Stimulated activated CD4-positive, alpha-beta T cell treated with anti-CD3 and anti-CD28 coated beads, TNF-alpha, amount 100 ng/mL, for 1 hour (primary cell): Measurements from ENCODE around the gene PRC1.
A peak's percentile ranks its signal among the peaks of the same experiment; 100 is the strongest.
"Not testable (repeated sequence)": the region's sequence is repeated elsewhere in the genome, so short reads cannot be mapped to it uniquely, and the experiment has no call there.

Experiments
- DNase-seq, 3 donors: peaks; one replicate each; pipeline ENCODE4 v3.0.0-alpha.2; 2020; ENCODE audit warnings: low read depth in 3 of 3, low spot score in 1 of 3

Gene PRC1

DNA sequence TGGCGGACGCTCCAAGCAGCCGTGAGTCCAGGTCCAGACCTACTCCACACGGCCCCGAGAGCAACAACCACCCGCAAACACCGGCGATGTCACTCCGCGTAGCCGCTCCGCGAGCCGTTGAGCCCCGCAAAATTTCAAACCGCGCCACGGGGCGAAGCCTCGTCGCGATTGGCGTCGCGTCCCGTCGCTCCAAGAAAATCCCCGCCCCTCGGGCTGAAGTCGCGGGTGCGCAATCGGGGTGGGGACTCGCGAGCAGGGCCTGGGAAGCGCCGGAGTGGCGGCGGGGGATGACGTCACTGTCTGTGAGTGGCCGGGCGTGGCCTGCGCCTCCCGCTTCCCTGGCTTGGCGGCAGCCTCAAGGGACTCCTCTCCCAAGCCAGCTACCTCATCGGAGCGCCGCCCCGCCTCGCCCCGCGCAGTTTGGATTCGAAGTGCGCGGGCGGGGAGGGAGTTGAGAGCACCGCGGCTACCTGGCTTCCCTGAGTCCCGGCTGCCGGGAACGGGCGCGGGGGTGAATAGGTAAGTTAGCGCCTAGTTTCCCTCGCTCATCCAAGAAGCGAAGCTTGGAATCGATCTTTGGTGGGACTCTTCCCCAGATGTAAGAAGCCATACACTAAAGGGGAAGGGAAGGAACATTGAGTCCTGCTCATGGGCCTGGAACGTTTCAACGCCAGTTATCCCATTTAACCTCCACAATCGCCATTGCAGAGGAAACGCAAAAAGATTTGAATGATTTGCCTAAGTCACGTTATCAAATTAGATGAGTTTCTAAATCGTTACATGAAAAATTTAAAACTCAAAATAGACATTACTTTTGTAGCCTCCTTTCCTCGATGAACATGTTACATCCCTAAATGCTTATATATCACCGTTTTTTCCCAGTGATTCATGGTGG lies at the start of gene PRC1:
PRC1 (minus strand) TSS at position 119 of the 895 bp plus-strand sequence; CDS start at position 1, 118 bp downstream.
- peak; percentile 89 to 96 (median 94) for DNase-seq

- DNase-seq: no peak
Observed at GRCh38 chr15:91043202-91043874, 49.0 kb upstream of the PRC1 start.

DNA sequence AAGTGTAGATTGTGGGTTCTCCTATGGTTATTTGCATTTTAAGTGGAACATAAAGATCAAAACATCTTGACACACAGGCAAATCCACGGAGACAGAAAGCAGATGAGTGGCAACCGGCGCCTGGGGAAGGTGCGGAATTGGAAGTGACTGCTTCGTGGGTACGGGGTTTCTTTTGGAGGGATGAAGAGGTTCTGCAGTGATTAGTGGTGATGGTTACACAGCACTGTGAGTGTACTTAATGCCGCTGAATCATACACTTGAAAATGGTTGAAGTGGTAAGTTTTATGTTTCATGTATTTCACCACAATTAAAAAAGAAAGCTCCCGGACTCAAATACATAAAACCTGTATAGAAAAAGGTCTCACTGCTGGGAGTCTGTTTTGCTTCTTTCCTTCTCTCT lies 46.5 kb upstream of the PRC1 start:
- no peak for DNase-seq

DNA sequence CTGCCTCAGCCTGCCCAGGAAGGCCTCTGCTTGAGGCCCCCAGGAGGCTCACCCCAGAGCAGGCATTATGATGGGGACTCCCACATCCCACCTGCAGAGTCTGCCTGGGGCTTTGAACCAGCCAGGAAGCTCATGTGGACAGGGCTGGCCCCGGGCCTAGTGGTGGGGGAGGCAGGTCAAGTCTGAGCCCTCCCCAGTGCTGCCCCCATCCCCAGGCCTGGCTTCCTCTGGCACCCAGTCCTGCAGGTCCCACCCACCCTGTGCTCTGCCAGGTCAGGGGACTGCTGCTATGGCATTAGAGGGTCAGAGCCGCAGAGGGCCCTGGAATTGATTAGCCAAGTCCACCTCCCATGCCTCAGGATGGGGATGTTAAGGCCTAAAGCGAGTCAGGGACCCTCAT lies 45.7 kb upstream of the PRC1 start:
- no peak for DNase-seq

DNA sequence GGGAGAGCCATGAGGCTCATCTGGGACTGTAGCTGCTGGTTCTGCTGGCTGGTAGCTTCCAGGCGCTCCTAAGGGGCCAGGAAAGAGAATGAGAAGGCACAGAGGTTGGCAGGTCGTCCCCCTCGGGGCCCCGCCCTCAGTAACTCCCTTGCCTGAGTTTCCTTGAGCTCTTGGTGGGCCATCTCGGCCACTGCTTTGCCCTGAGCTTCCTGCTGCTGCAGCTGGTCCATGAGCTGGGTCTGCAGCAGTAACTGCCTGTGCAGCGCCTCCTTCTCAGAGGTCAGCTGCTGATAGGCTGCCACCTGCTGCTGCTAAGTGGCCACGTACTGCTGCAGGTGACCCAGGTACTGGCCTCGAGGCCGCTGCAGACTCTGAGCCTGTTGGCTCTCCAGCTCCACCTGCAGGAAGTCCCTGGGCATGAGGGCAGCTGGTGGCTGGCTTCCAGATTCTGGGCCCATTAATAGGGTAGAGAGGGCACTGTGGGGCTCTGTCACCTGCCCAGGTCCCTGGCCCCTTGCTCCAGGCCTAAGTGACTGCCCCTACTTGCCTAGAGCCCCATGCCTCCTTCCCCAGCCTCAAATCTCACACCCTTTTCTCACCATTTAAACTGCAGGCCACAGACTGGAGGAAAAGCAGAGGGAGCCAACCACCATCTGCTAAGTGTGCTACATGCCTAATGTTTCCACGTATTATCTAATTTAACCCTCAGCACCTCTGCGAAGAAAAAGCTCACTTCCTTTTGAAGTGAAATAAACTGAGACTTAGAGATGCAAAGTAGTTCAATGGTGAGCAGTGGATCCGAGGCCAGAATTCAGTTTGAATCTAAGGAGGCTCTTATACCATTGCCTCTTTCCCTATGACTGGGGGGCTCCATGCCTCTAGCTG lies 38.8 kb upstream of the PRC1 start:
- peak in 2 of 3 donors; percentile 25 to 37 for DNase-seq

GRCh38 chr15:91031796-91032195 lies 37.5 kb upstream of the PRC1 start:
- no peak for DNase-seq

DNA sequence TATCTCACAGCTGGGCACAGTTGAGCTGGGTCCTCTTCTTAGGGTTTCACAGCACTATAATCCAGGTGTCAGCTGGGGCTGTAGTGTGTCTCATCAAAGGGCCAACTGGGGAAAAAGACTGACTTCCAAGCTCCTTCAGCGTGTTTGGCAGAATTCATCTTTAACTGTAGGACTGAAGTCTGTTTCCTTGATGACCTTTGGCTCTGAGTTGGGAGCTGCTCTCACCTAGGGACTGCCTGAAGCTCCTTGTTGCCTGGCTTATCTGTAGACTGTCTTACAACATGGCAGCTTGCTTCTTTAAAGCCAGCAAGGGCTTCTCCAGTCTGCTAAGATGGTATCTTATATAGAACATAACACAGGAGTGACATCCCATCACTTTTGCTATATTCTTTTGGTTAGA lies 33.3 kb upstream of the PRC1 start:
- no peak for DNase-seq

DNA sequence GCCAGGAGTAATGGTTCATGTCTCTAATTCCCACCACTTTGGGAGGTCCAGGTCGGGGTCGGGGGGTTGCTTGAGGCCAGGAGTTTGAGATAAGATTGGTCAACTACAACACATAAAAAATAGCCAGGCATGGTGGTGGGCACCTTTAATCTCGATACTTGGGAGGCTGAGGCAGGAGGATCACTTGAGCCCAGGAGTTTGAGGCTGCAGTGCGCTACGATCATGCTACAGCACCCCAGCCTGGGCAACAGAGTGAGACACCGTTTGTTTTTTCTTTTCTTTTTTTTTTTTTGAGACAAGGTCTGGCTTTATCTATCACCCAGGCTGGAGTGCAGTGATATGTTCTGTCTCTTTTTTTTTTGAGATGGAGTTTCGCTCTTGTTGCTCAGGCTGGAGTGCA lies 29.4 kb upstream of the PRC1 start:
- DNase-seq: no peak

DNA sequence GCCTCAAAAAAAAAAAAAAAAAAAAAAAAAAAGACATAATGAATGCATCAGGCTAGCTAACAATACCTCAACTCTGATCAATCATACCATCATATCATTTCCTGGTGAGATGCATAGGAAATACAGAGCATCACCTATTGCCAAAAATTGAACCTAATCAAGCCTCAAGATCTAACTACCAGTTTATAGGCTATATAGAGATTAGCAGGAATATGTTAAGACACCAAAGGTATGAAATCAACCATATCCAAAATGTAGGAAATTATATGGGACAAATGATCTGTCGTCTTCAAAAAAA lies 28.4 kb upstream of the PRC1 start:
- DNase-seq: no peak

DNA sequence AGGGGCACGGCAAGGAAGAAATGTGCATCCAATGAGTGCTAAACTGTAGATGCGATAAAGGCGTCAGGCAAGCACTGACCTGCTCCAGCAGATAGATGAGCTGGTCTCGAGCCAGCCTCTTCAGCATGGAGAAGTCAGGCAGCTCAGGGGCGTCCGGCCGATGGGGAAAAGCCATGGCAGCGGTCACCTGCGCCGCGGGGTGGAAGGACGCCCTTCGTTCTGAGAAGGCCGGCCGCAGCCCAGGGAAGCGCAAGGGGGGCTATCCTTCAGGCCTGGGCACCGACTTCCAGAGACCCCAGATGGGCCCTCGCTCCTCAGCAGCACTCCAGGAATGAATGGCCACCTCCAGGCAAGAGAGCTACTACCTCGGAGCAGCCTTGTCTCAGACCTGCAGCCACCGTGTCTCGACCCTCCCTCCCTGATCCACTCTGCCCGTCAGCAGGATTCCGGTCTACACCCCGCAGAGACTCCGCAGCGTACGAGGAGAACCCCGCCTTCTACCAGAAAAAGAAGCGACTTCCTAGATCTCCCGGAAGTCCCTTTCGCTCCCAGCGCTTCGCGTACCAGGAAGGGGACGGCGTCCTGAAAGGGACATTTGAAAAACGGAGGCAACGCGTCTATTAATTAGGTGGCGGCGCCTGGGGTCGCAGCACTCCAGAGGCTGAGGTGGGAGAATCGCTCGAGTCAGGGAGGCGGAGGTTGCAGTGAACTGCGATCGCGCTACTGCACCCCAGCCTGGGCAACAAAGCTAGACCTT lies 27.9 kb upstream of the PRC1 start, which contains the start of gene VPS33B:
VPS33B (minus strand) TSS at position 520 of the 757 bp plus-strand sequence; CDS start at position 175, 345 bp downstream.
- DNase-seq: peak; percentile 44 to 59 (median 49)

DNA sequence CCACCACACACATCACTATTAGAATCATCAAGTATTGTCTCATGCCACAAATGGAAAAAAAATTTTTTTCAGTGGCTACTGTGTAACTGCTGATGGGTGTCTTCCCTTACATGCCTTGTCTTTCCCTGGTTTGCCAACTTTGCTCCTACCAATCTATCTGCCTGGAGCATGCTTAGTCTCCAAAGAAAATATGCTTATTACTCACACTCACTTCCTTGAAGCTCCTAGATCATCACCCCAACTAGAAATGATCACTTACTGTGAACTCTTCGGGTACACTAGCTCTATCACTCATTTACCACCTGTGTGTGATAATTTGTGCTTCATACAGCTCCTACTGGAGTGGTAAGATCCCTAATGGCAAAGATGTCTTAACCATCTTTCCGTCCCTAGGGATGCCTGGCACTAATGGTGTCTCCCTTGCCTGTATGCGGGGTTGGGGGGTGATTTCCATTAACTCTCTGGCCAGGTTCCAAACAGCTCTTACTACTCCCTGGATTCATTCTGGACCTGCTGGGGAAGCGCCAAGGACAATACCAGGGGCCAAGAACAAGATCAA lies 27.3 kb upstream of the PRC1 start:
- no peak for DNase-seq

DNA sequence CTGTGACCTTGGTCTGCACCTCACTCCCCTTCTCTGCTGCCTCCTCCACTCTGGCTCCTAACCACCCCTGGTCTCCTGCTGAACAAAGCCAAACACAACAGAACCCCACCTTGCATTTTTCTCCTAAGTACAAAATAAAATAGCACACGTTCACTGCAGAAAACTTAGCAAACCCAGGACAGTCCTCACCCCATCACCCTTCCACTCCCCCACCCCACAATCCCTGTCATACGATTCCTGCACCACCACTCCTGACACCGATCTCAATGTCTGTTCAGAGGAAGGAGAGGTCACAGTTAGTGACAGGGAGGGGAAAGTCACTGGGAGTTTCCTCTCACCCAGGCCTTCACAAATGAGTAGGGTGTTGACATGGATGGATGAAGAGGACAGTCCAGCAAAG lies 23.8 kb upstream of the PRC1 start:
- DNase-seq: no peak

GRCh38 chr15:91017716-91018115 lies 23.4 kb upstream of the PRC1 start:
- no peak for DNase-seq

DNA sequence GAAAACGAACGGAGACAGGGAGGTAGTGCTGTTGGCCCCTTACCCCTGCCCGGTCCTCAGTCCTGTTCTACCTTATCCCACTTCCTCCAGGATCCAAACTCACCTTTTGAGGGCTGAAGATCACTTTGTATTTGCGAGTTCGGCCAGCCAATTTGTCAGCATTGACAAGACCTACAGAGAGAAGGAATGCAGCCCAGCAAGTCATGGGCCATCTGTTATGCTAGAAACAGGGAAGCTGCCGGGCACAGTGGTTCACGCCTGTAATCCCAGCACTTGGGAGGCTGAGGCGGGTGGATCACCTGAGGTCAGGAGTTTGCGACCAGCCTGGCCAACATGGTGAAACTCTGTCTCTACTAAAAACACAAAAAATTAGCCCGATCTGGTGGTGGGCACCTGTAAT lies 19.4 kb upstream of the PRC1 start:
- DNase-seq: not testable (repeated sequence)

DNA sequence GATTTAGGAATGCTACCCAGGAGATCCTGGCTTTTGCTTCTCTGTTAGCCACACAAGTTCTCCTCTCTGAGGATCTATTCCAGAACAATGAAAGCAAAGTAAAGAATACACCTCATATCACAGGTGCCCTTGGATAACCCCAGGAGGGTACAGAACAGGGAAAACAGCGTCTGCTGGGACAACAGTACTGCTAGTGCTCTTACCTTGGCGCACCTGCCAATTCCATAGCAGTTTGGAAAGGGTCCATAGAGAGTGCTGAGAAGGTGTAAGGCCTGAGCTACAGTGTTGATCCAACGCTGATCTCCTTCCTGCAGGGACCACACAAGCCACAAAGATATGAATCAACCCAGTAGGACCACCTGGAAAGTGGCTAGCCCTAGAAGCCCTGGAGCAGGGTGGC lies 12.9 kb upstream of the PRC1 start:
- no peak for DNase-seq

DNA sequence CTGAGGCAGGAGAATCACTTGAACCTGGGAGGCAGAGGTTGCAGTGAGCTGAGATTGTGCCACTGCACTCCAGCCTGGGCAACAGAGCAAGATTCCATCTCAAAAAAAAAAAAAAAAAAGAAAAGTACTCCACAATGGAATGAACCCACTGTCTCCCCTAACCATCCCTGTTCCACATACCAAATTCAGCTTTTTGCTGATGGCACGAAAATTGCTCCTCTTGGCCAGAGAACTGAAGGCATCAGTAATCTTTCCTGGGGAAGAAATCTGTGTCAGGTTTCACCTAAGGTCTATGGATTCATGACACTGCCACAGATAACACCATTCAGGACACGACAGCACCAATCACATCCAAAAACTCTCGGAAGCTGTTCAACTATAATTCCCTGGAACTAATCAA lies 6.9 kb upstream of the PRC1 start:
- DNase-seq: no peak

DNA sequence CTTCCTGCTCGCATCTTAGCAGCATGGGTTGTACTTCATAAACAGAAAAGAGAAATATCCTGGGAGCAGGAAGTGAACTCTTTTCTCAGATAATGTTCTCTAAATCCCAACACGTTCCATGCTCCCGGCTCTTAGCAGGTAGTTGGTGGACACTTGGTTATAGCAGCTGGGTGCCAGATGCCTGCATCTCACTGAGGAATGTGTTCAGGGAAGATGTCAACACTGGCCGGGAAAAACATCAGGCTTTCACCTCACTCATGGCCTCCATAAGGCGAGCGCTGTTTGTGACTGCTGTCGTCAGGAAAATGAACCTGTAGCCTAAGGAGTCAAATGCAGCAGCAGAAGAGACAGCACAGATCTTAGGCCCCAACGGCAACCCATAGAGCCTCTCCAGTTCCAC lies 4.4 kb upstream of the PRC1 start:
- DNase-seq: no peak

DNA sequence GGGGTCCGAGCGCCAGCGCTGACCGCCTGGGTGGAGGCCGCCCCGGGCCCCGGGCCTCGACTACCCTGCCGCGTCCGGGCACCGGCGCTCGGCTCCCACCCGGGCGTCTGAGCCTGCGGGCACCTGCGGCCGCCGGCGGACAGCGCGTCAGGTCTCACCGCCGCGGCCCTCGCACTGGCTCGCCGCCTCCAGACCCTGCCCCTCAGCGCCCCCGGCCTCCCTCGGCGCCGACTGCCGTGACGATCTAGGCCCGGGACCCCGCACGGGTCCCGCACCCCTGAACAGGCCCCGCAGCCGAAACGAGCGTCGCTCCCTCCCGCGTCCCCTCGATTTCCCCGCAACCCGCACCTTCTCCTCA lies 297 bp downstream of the PRC1 start:
- DNase-seq: no peak

- DNase-seq: no peak
Observed at GRCh38 chr15:90991587-90992285, 2.6 kb downstream of the PRC1 start.

- DNase-seq: no peak
Observed at GRCh38 chr15:90990446-90990845, 3.9 kb downstream of the PRC1 start.
